DND-41 (cell line): ENCODE measurements around the gene PROK2.

ENCODE experiments used
- ATAC-seq: fragments of 200-7000 bp; cut with Tn5 transposase; 3 replicates; pipeline ENCODE4 v1.9.1; 2021; ENCODE audit warnings: low read depth; ENCODE audit not compliant: insufficient read depth
- DNase-seq: peaks from one replicate; pipeline ENCODE4 v3.0.0-alpha.2; 2020
- H2AFZ ChIP-seq: 2 replicates; pipeline ENCODE4 v1.6.0; 2012; ENCODE audit warnings: low read depth, low read length
- H3K27ac ChIP-seq: 2 replicates; pipeline ENCODE4 v1.5.1; 2012; ENCODE audit warnings: low read length, inconsistent platforms
- H3K27me3 ChIP-seq: fragments of 200-600 bp; sonication (generic); 2 replicates; pipeline ENCODE4 v1.6.0; 2012; ENCODE audit warnings: low read length, mild to moderate bottlenecking, inconsistent platforms; ENCODE audit not compliant: insufficient read depth, poor library complexity
- H3K36me3 ChIP-seq: 2 replicates; pipeline ENCODE4 v1.5.1; 2012; ENCODE audit warnings: low read length, inconsistent platforms; ENCODE audit not compliant: insufficient read depth
- H3K4me1 ChIP-seq: 2 replicates; pipeline ENCODE4 v1.5.1; 2012; ENCODE audit warnings: mild to moderate bottlenecking, low read length; ENCODE audit not compliant: insufficient read depth
- H3K4me2 ChIP-seq: 2 replicates; pipeline ENCODE4 v1.6.0; 2012; ENCODE audit warnings: mild to moderate bottlenecking, moderate library complexity, low read length, inconsistent platforms; ENCODE audit not compliant: insufficient read depth
- H3K4me3 ChIP-seq, 2 experiments: fragments of 200-600 bp in 1 of 2; shearing (Covaris generic) in 1 of 2; 2 replicates each; pipeline ENCODE4 v1.5.1; 2012 to 2016; ENCODE audit warnings: inconsistent platforms in 2 of 2, low read length in 2 of 2, mild to moderate bottlenecking in 2 of 2, low read depth in 1 of 2, moderate library complexity in 1 of 2
- H3K79me2 ChIP-seq: 2 replicates; pipeline ENCODE4 v1.6.0; 2012; ENCODE audit warnings: low read length, inconsistent platforms; ENCODE audit not compliant: insufficient read depth
- H3K9ac ChIP-seq: 2 replicates; pipeline ENCODE4 v1.6.0; 2012; ENCODE audit warnings: low read depth, mild to moderate bottlenecking, inconsistent platforms, low read length, moderate library complexity
- H3K9me3 ChIP-seq: 2 replicates; pipeline ENCODE4 v1.5.1; 2012; ENCODE audit warnings: low read length, moderate library complexity, mild to moderate bottlenecking, inconsistent platforms; ENCODE audit not compliant: insufficient read depth, severe bottlenecking
- H4K20me1 ChIP-seq: 2 replicates; pipeline ENCODE4 v1.6.0; 2012; ENCODE audit warnings: low read length; ENCODE audit not compliant: insufficient read depth
- CTCF ChIP-seq: IDR thresholded peaks from 2 replicates; pipeline ENCODE4 v1.5.1; 2012; ENCODE audit warnings: borderline replicate concordance, low read length, moderate library complexity, mild to moderate bottlenecking; ENCODE audit not compliant: poor library complexity, severe bottlenecking; ENCODE audit errors: extremely low read depth
- EZH2 ChIP-seq: IDR thresholded peaks from 3 replicates; pipeline ENCODE4 v1.6.1; 2012; ENCODE audit warnings: borderline replicate concordance, low read depth, mild to moderate bottlenecking, moderate library complexity, low read length, inconsistent platforms; ENCODE audit not compliant: severe bottlenecking

PROK2 gene

GRCh38 chr3:71815340-71816067 lies 30.6 kb upstream of the PROK2 start:
- TF ChIP-seq EZH2 (no peak), CTCF (no peak)
- Histone ChIP-seq H3K9ac (no peak overlapping the region), H2AFZ (no peak overlapping the region), H4K20me1 (no peaks in the 10 kb centered on the region), H3K4me3 (no peak overlapping the region), H3K27ac (no peak overlapping the region), H3K36me3 (no peaks in the 10 kb centered on the region), H3K27me3 (no peaks in the 10 kb centered on the region), H3K4me1 (no peaks in the 10 kb centered on the region), H3K4me2 (no peak overlapping the region), H3K79me2 (no peaks in the 10 kb centered on the region), H3K9me3 (no peaks in the 10 kb centered on the region)
- DNase-seq (no peak), ATAC-seq (no peak)

- Histone ChIP-seq H3K4me3 (no peak overlapping the region), H3K27me3 (no peaks in the 10 kb centered on the region), H3K36me3 (no peaks in the 10 kb centered on the region), H3K79me2 (no peaks in the 10 kb centered on the region), H3K9me3 (no peaks in the 10 kb centered on the region), H3K4me1 (no peaks in the 10 kb centered on the region), H4K20me1 (no peaks in the 10 kb centered on the region), H3K9ac (no peak overlapping the region), H3K27ac (no peak overlapping the region), H2AFZ (no peak overlapping the region), H3K4me2 (no peak overlapping the region)
- ATAC-seq (no peak), DNase-seq (no peak)
- TF ChIP-seq EZH2, result no peak
Observed at GRCh38 chr3:71813704-71814103, 28.8 kb upstream of the PROK2 start.

- Histone ChIP-seq H3K9me3 (no peaks in the 10 kb centered on the region), H3K36me3 (no peaks in the 10 kb centered on the region), H3K4me1 (no peaks in the 10 kb centered on the region), H3K4me2 (no peak overlapping the region), H3K79me2 (no peaks in the 10 kb centered on the region), H3K9ac (no peak overlapping the region), H3K27me3 (no peaks in the 10 kb centered on the region), H3K27ac (no peak overlapping the region), H2AFZ (no peak overlapping the region), H3K4me3 (no peak overlapping the region), H4K20me1 (no peaks in the 10 kb centered on the region)
- no peak for DNase-seq
- TF ChIP-seq EZH2 (no peak), CTCF (no peak)
- no peak for ATAC-seq
Observed at GRCh38 chr3:71813073-71813472, 28.1 kb upstream of the PROK2 start.

- DNase-seq, result no peak
- H3K4me3 ChIP-seq, result no peak overlapping the region
- no peaks in the 10 kb centered on the region for H3K36me3 ChIP-seq
- H3K4me2 ChIP-seq, result no peak overlapping the region
- no peaks in the 10 kb centered on the region for H4K20me1 ChIP-seq
- no peak for TF ChIP-seq CTCF
- no peak for TF ChIP-seq EZH2
- H3K9me3 ChIP-seq, result no peaks in the 10 kb centered on the region
- H3K4me1 ChIP-seq, result no peaks in the 10 kb centered on the region
- H3K27ac ChIP-seq, result no peak overlapping the region
- no peak for ATAC-seq
- H3K9ac ChIP-seq, result no peak overlapping the region
- no peaks in the 10 kb centered on the region for H3K27me3 ChIP-seq
- no peak overlapping the region for H2AFZ ChIP-seq
- H3K79me2 ChIP-seq, result no peaks in the 10 kb centered on the region
Observed at GRCh38 chr3:71810056-71810455, 25.1 kb upstream of the PROK2 start.
